ENCODE results near the gene ZNF766.
"Not testable (repeated sequence)": the region's sequence is repeated elsewhere in the genome, so short reads cannot be mapped to it uniquely, and the experiment has no call there.

Gene ZNF766

DNA sequence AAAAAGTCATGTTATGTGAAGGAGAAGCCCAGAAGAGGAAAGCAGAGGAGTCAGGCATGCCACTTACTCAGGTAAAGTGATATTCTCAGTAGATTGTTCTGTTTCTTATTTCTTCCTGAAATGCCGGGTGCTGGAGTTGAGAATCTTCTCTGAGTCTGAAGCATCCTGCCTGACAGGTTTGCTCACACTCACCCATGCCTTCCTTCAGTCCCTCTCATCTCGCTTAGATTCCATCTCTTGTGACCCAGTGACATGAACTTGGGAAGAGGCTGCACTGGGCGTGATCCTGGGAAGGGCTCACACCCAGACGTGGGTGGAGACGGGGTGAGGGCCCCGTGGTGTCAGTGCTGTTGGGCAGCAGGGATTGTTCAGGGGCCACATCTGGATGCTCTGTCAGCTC is 8.1 kb downstream of the ZNF766 start:
- DNase-seq: no peak

DNA sequence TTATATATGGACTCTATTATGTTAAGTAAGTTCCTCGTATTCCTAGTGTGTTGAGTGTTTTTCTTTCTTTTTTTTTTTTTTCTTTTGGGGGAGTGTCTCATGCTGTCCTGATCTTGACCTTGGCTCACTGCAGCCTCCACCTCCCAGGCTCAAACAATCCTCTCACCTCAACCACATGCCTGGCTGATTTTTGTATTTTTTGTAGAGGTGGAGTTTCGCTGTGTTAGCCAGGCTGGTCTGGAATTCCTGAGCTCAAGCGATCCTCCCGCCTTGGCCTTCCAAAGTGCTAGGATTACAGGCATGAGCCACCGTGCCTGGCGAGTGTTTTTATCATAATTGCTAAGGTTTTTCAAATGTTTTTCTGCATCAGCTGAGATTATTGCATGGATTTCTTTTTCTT is 16.9 kb downstream of the ZNF766 start:
- no peak for DNase-seq

DNA sequence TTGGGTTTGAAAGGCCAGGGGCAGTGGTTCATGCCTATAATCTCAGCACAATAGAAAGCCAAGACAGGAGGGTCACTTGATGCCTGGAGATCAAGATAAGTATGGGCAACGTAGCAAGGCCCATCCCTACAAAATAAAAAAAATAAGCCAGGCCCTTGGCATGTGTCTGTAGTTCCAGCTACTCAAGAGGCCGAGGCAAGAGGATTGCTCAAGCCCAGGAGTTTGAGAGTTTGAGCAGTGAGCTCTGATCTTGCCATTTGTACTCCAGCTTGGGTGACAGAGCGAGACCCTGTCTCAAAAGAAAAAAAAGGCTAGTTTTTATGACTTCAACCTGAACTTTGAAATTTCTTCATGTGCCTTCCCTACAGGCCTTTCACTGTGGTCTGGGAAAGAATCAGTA is 22.4 kb downstream of the ZNF766 start:
- DNase-seq: no peak

DNA sequence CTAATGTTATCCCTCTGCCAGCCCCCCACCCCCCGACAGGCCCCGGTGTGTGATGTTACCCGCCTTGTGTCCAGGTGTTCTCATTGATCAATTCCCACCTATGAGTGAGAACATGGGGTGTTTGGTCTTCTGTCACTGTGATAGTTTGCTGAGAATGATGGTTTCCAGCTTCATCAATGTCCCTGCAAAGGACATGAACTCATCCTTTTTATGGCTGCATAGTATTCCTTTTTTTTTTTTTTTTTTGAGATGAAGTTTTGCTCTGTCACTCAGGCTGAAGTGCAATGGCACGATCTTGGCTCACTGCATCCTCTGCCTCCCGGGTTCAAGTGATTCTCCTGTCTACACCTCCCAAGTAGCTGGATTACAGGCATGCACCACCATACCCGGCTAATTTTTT is 23.6 kb downstream of the ZNF766 start:
- DNase-seq: not testable (repeated sequence)

DNA sequence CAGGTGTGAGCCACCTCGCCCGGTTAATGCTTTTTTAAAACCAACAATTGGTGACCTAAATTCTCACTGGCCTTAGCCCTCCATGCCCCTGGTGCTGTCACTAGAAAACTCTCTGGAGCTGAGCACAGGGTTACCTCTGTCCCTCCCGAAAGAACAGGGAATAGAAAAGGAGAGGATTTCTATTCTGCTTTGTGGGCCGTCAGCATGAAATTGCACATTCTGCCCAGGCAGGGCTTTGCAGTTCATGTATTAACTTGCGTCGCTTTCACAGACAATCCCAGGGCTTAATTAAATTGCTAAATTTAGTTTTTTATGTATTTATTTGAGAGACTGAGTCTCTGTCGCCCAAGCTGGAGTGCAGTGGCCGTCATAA is 27.0 kb downstream of the ZNF766 start:
- DNase-seq: no peak

DNA sequence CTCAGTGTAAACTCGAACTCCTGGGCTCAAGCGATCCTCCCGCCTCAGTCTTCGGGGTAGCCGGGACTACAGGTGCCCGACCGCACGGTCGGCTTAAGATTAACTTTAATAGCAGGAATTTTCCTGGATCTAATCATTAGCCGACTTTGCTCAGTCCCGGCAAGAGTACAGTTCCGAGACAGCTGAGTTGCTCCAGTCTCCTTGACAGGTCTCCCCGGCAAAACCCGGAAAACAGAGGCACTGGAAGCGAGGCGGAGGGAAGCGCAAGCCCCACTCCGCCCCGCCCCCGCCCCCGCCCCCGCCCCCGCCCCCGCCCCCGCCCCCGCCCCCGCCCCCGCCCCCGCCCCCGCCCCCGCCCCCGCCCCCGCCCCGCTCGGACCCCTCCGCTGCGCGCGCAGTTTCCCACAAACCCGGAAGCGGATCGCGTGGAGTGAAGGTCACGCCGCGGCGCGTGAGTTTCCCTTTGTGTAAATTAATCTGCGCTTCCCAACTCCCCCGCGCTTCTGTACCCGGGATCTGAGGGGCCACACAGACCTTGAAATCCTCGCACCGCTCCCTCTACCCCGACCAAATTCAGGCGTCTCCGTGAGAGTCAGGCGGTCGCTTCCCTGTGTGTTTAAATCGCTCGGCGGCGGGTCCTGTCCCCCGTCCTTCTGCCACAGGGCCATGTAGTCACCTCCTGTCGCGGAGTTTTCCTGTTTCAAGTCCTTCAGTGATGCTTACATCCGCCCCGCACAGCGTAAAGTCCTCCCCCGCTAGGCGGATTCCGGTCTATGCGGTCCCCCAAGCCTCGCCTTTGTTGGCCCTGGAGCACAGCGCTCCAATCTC is 27.6 kb downstream of the ZNF766 start, which contains the start of gene ZNF480:
Gene ZNF480, plus strand, starts transcription at position 397 of the 828 bp plus-strand sequence. CDS start 3,244 bp downstream, outside the sequence.
- peak; percentile 35 for DNase-seq

DNA sequence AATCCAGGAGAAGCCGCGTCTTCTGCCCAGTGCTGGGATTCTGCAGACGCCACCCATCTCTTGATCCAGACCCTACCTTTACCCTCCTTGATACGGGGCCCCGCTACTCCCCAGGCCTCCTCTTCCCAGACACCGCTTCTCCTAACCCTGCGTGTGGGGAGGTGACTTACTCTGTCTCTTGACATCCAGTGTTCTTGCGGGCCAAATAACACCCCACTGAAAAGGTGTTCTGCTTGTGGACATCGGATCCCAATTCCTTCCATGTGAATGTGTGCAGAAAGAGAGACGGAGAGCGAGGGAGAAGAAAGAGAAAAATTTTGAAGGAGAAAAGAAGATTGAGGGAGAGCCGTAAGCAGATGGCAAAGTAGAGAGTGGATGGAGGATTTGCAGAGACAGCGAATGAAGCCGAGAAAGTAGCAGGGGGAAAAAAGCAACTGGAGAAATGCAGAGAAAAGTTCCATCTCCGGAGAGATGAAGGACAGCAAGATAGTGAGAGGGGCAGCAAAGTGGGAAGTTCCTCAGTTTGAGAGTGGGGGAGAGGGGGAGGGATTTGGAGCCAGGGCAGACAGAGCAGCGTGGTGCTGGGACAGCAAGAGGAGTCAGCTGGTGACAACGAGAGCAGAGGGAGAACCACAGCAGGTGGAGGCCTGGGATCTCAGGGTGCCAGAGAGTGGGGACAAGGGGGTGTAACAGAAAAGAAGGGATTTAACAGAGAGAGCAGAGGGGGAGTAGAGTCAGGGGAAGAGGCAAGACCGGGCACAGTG is 28.4 kb downstream of the ZNF766 start:
- no peak for DNase-seq

DNA sequence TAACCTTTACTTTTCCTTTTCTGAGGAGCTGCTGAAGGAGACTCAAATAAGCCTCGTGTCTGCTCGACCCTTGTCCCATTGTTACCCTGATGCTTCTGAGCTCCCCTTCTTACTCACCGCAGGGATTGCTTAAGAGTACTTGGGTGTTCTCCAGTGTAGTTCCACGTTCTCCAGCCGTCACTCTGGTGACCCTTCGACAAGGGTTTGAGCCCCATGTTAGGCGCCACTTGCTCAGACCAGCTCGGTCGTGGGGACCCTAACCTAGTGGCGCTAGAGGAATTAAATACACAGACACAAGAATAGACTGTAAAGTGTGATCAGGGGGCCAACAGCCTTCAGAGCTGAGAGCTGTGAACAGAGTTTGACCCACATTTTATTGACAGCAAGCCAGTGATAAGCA is 37.9 kb downstream of the ZNF766 start:
- DNase-seq: no peak

DNA sequence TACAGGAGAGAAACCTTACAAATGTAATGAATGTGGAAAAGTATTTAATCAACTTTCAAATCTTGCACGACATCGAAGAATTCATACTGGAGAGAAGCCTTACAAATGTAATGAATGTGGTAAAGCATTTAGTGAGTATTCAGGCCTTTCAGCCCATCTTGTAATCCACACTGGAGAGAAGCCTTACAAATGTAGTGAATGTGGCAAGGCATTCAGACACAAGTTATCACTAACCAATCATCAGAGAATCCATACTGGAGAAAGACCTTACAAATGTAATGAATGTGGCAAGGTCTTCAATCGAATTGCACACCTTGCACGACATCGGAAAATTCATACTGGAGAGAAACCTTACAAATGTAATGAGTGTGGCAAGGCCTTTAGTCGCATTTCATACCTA is 53.0 kb downstream of the ZNF766 start:
- DNase-seq: no peak

DNA sequence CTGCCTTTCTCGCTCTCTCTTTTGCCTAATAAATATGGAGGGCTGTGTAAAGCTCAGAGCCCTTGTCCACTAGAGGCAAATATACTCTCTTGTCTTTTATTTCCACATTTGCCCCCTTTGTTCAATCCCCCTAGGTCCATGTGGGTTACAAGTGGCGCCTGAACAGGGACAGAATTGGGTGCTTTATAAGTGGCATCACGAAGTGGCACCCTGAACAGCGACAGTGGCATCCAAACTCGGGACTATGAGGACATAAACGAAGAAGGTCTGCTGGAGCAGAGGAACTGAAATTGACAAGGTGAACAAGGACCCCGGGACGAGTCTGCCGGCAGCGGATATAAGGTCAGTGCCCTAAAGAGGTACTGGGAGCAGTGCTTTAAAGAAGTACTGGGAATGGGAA is 62.4 kb downstream of the ZNF766 start:
- DNase-seq: no peak

DNA sequence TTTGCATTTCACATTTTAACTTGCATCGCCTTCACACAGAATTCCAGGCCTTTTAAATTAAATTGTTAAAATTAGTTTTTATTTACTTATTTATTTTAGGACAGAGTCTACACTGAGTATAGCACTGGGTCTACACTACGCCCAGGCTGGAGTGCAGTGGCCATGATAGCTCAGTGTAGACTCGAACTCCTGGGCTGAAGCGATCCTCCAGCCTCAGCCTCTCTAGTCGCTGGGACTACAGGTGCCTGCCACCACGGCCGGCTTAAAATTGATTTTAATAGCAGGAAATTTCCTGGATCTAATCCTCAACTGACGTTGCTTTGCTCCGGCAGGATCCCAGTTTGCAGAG is 66.4 kb downstream of the ZNF766 start:
- DNase-seq: no peak

DNA sequence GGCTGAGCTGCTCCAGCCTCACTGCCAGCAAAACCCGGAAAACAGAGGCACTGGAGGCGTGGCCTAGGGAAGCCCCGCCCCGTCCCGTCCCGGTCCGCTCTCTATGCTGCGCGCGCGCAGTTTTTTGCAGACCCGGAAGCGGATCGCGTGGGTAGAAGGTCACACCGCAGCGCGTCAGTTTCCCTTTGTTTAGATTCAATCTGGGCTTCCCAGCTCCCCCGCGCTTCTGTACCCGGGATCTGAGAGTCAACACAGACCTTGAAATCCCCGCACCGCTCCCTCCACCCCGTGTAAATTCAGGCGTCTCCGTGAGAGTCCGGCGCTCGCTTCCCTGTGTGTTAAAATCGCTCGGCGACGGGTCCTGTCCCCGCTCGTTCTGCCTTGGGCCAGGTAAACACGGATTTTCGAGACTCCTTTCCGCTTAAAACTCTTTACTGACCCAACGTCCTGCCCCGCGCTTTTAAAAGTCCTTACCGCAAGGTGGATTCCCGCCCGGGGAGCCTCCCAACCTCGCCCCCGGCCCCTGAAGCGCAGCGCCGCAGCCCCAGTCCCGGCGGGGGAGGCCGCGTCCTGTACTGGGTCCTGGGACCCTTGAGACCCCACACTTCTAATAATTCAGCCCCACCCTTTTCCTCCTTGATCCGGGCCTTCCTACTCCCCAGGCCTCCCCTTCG is 66.9 kb downstream of the ZNF766 start, which contains the start of gene ZNF610:
Gene ZNF610, plus strand, starts transcription at position 127 of the 674 bp plus-strand sequence. CDS start 12,930 bp downstream, outside the sequence.
- DNase-seq: peak; percentile 72

DNA sequence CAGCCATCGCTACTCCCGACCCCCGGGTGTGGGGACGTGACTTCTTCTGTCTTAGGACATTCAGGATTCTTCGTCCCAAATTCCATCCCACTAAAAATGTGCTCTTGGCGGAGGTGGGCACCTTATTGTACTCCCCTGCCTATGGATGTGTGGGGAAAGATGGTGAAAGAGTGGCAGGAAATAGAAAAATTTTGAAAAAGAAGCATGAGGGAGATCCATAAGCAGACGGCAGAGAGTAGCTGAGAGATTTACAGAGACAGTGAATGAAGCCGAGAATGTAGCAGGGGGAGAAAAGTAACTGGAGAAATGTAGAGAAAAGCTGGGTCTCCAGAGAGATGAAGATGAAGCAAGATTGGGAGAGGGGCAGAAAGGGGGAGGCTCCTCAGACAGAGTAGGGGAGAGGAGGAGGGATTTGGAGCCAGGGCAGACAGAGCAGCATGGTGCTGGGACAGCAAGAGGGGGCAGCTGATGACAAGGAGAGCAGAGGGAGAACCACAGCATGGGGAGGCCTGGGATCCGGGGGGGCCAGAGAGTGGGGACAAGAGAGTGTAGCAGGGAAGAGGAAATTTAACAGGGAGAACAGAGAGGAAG is 67.5 kb downstream of the ZNF766 start:
- DNase-seq: no peak

DNA sequence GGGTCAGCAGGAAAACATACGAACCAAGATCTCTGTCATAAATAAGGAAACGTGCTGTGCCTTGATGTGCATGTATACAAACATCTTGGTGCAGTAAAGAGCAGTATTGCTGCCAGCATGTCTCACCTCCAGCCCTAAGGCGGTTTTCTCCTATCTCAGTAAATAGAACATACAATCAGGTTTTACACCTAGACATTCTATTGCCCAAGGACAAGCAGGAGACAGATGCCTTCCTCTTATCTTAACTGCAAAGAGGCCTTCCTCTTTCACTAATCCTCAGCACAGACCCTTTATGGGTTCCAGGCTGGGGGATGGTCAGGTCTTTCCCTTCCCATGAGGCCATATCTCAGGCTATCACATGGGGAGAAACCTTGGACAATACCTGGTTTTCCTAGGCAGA is 69.6 kb downstream of the ZNF766 start:
- not testable (repeated sequence) for DNase-seq

DNA sequence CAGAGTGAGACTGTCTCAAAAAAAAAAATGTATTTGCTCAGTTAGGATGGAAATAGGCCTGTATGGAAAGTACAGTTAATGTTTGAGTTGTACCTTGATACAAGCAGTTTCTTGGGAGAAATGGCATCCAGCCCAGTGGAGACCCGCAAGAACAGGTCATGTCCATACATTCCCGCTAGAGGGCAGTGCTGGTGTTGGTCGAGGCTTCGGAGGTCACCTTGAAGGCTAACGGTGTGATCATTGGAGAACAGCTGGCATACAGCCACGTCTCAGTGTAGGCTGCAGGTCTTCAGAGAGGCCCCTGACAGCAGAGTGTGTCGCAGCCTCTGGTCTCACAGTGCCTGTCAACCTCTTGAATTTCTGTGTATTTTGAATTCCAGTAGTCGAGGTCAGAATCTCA is 74.2 kb downstream of the ZNF766 start:
- peak; percentile 2 for DNase-seq

DNA sequence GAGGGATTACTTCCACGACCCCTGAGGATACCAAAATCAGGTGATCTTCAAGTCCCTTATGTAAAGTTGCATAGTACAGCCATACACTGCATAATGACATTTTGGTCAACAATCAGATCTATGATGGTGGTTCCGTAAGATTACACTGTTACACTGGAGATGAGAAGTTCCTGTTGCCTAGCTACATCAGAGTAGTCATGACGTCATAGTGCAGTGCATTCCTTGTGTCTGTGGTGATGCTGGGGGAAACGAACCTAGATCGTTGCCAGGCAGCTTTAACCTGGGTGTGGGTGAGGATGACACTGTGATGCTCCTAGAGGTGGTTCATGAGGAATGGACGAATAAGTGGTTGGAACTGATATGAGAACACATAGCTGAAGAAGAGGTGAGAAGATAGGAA is 75.8 kb downstream of the ZNF766 start:
- DNase-seq: no peak

Measured in SHP77 treated with DMSO at 0.1 percent for 48 hours (cell line).